GM21723 (cell line): ENCODE measurements around the gene BLACAT1.
"Not testable (repeated sequence)": the region's sequence is repeated elsewhere in the genome, so short reads cannot be mapped to it uniquely, and the experiment has no call there.

ENCODE experiments used
- ATAC-seq: cut with Tn5 transposase; IDR thresholded peaks from one replicate; pipeline ENCODE4 v1.9.1; 2021; ENCODE audit warnings: mild to moderate bottlenecking, moderate library complexity; ENCODE audit not compliant: unreplicated experiment

Gene BLACAT1

GRCh38 chr1:205484985-205485967 is 29.4 kb upstream of the BLACAT1 start:
- peak; percentile 55 for ATAC-seq

DNA sequence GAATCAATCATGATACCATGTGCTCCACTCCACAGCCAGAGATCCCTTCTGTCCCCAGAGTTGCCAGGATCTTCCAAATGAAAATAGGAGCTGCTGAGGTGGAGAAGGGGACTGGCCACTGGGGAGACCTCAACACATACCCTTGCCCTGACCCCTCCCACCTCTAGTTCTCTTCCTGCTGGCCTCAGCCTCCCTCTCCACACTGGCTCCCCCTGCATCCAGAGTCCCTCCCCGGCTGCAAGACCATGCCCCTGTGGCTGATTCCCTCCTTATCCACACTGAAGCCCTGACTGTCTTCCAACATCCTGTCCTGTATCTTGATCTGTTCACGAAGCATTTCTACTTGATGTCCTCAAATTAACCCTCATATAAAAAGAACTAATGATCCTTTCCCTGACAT is 27.5 kb upstream of the BLACAT1 start:
- ATAC-seq, result no peak

DNA sequence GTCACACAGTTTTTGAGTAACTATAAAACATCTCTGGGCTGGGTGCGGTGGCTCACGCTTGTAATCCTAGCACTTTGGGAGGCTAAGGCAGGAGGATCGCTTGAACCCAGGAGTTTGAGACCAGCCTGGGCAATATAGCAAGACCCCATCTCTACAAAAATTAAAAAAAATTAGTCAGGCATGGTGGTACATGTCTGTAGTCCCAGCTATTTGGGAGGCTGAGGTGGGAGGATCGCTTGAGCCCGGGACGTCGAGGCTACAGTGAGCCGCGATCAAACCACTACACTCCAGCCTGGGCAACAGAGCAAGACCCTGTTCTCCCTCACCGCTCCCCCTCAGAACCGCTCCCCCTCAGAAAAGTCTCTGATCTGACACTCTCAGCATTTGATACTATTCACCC is 26.7 kb upstream of the BLACAT1 start:
- not testable (repeated sequence) for ATAC-seq

DNA sequence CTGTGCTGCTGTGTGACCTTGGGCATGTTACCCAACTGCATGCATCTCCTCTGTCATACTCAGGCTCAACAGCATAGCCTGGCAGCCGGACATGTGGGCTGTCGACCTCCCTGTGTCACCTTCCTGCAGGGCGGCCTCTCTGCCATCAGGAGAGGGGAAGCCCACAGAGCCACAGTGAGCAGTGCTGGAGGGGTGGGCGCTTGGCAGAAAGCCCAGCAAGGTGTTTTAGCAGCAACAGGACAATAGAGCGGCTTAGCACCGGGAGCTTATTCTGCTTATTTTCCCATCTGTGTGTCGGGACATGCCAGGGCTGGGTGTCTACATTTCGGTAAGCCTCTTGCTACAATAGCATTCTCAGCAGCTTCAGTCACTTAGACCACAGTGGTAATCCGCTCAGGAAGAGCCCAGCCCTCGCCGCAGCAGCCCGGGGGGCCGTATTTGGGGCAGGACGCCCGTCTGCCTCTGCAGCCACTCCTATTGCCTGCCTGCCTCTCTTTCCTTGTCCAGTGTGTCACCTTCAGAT is 25.8 kb upstream of the BLACAT1 start:
- no peak for ATAC-seq

DNA sequence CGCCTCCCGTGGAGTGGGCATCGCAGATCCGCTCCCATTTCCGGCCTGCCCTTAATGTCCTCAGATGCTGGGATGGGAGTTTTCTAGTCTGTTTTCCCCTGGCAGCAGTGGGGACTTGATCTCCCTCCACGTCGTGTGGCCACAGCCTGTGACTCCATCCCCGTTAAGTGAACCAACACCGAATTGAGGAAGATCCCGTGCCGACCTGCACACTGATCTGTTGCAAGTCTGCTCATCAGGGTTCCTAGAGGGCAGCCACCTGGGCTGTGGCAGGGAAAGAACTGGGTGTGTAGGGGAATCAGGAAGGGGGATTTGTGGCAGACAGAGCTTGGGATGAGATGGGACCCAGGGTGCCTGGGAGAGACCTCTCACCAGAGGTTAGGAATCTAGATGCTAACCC is 25.4 kb upstream of the BLACAT1 start:
- ATAC-seq, result no peak

DNA sequence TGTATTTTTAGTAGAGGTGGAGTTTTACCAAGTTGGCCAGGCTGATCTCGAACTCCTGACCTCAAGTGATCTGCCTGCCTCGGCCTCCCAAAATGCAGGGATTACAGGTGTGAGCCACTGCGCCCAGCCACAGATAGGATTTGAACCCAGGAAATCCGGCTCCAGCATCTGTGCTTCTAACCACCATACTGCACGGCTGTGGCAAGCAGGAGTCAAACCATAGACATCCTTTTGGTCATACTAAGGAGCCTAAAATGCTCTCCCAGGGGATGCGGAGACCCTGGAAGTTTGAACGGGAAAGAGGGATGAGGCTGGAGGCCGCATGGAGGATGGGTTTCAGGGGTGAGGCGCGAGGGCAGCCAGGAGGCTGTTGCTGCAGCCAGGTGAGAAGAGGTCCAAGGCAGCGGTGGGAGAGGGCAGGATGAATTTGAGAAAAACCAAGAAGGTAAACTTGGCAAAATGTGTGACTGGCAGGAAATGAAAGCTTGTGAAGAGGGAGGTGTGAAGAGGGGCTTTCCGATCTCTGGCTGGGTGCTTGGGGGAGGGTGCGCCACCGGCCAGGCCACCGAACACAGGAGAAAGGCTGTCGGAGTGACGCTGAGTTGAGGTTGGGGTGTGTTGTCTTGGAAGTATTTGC is 24.6 kb upstream of the BLACAT1 start:
- ATAC-seq, result no peak

GRCh38 chr1:205478985-205479384 is 23.1 kb upstream of the BLACAT1 start:
- ATAC-seq, result not testable (repeated sequence)

DNA sequence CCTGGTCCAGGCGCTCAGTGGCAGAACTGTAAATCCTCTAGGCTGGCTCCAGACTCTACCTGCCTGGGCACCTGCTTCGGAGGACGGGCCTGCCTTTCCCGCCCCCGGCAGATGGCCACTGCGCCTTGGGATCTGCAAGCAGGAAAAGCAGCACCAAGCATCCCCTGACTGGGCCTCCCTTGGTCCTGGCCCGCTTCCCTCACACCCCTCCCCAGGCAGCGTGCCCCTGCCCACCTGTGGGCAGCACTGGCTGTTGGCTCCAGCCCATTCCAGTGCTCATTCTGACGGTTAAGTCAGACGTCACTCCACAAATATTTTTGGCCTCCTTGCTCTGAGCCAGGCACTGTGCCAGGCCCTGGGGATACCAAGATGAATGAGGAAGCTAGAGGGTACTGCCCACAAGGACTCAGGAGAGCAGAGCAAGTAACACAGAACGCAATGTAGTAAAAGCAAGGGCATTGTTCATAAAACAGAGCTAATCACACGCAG is 22.0 kb upstream of the BLACAT1 start:
- ATAC-seq, result no peak

DNA sequence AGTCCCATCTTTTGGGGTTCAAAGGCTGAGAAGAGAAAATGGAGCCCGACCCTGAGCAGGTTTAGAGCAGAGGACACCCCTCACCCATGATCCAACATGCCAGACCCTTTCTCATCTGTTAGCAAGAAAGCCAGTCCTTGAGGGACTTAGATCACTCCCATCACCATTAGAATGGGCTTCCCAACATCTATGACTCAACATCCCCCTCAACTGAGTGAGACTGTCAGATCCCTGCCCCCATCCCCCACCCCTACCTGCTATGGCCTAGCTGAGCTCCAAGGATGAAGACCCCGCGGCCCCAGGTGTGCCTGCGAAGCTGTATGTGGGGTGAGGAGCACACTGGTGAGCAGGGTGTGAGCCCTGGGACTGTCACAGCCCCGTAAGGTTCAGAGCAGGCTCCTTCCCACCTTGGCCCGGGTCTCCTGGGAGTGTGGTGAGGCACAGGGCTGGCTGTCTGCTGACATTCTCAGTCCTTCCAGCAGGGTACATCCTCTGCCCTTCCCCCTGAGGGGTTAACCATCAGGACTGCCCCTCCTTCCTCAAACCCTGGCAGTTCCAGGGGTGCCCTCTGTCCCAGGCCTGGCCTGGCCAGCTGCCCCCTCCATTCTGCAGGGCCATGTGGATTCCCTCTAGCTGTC is 21.4 kb upstream of the BLACAT1 start:
- no peak for ATAC-seq

DNA sequence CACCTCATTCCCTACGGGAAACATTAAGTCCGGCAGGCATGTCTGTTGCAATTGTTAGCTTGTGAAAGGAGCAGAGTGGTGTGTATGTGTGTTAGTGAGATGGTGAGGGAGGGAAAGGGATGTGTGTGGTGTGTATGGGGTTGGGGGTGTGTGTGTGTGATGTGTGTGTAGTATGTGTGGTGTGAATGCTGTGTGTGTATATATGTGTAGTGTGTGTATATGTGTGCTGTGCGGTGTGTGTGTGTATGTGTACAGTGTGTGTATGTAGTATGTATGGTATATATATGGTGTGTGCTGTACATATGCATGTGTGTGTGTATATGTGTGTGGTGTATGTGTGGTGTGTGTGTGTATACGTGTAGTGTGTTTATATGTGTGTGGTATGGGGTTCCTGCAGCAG is 20.8 kb upstream of the BLACAT1 start:
- no peak for ATAC-seq

DNA sequence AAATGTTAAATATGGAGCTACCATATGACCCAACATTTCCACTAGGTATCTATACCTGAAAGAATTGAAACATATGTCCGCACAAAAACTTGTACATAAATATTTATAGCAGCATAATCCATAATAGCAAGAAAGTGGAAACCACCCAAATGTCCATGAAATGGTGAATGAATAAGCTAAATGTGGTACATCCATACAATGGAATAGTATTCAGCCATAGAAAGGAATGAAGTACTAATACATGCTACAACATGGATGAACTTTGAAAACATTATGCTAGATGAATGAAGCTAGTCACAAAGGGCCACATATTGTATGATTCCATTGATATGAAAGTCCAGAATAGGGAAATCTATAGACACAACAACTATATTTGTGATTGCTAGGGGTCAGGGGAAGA is 20.0 kb upstream of the BLACAT1 start:
- ATAC-seq, result no peak

- no peak for ATAC-seq
These were observed 18.7 kb upstream of the BLACAT1 start for GRCh38 chr1:205474571-205474970.

DNA sequence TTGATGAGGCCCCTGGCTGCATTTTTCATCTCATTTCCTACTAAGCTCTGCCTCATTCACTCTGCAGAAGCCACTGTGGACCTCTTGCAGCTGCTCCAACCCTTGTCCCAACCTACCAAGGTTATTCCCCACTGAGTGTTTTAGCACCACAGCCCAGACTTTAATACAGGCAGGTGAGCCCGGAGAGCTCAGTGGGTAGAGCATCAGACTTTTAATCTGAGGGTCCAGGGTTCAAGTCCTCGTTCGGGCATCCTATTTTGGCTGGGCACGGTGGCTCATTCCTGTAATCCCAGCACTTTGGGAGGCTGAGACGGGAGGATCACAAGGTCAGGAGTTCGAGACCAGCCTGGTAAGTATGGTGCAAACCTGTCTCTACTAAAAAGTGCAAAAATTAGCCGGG is 18.1 kb upstream of the BLACAT1 start:
- no peak for ATAC-seq

- ATAC-seq, result no peak
These were observed 17.6 kb upstream of the BLACAT1 start for GRCh38 chr1:205473475-205473874.

- no peak for ATAC-seq
These were observed 17.0 kb upstream of the BLACAT1 start for GRCh38 chr1:205472737-205473441.

- no peak for ATAC-seq
These were observed 14.3 kb upstream of the BLACAT1 start for GRCh38 chr1:205470131-205470530.

DNA sequence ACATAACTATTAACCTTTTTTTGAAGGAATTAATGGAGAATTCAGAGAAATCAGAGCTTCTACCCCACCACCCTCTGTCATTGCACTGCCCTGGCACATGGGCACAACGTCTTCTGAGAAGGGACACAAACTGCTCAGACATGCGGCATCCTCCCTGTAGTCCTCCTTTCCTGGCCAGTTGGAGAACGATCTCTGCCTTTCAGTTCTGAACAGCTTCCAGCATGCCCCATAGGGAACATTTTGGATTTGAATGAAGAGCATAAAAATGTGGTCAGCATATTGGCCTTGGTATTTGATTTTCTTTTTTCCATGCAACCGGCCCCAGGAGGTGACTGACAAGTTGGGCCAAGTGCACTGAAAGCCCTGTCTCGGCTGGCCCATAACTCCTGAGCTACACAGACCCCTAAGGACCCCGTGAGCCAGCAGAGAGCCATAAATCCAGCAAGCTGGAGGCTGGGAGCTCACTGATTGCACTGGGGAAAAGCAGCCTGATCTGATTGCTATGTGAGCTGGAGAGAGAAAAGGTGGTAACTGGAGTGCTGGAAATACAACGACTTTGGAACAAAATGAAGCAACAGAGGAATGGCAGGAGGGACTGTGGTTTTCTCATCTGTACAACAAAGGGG is 10.9 kb upstream of the BLACAT1 start:
- no peak for ATAC-seq

DNA sequence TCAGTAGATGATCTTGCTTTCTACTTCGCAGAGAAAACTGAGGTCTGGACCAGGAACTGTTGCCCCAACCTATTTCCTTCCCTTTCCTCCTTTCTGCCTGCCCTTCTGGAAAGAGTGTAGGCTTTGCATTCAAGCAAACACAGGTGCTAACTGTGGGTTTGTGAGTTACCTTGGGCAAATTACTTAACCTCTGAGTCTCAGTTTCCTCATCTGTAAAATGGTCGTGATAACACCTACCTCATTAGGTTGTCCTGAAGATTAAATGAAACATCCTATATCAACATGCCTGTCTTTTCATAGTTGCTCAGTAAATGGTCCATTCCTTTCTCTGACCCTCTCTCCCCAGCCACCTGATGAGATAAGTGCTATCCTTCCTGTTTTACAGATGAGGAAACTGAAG is 9.5 kb upstream of the BLACAT1 start:
- ATAC-seq, result no peak

DNA sequence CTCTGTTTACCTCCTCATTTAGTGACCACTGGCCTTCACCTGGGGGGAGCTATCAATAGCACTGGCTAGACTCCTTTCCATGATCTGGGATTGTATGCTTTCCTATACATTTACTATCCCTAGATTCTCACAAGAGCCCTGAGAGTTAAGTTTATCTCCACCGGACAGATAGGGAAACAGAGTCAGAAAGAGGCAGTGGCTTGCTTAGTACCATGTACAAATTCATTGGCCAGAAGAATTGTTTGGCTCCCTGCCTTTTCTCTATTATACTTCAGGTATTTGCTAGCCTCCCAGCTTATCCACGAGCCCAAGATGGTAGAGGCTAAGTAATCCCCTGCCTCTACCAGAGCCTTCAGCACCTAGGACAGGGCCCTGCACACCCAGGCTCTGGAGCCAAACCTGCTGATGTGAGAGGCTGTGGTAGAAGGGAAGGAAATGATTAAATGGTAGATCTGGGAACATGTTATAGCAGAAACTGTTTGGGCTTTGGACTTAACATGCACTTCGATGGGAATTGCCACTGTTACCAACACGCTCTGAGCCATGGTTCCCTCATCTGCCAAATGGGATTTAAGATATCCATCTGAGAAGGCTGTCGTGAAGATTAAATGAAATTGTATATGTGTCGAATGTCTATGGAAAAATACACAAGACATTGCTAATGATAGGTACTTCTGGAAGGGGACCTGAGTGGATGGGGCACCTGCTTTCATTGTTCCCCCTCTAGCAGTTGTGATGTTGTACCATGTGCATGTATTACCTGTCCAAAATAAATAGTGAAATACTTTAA is 3.1 kb upstream of the BLACAT1 start:
- ATAC-seq, result no peak
